Calu3 (cell line): ENCODE data around the gene NUP37. TPM values are rescaled to one million over a fixed set of nuclear protein-coding genes. Genes with fewer than 3 reads are reported as not detected.

ENCODE experiments used
- BruUV-seq: library from RNA; stranded (reverse); fragments of 400-500 nt; replicated peaks from 2 replicates; lab custom pipeline; 2021; lab: Mats Ljungman, UMichigan
- CTCF ChIA-PET: fragments of 300-600 bp; sonication (Branson Sonifier 250); formaldehyde crosslinking; loops from one replicate; lab custom pipeline; 2022; ENCODE audit warnings: antibody characterized with exemption; lab: Charles Lee
- DNase-seq: peaks from one replicate; pipeline ENCODE4 v3.0.0; 2022
- H3K27ac Mint-ChIP-seq: one replicate; pipeline ENCODE4 v1.8.0; 2022; ENCODE audit warnings: mixed read lengths; ENCODE audit not compliant: unreplicated experiment
- H3K27me3 Mint-ChIP-seq: one replicate; pipeline ENCODE4 v1.8.0; 2022; ENCODE audit warnings: mixed read lengths; ENCODE audit not compliant: unreplicated experiment
- H3K36me3 Mint-ChIP-seq: one replicate; pipeline ENCODE4 v1.8.0; 2022; ENCODE audit warnings: mild to moderate bottlenecking, moderate library complexity, mixed read lengths; ENCODE audit not compliant: insufficient read depth, unreplicated experiment
- H3K4me1 Mint-ChIP-seq: one replicate; pipeline ENCODE4 v1.8.0; 2022; ENCODE audit warnings: mild to moderate bottlenecking, low read depth, mixed read lengths; ENCODE audit not compliant: unreplicated experiment
- H3K4me3 Mint-ChIP-seq: one replicate; pipeline ENCODE4 v1.8.0; 2022; ENCODE audit warnings: mild to moderate bottlenecking, low read depth, moderate library complexity, mixed read lengths; ENCODE audit not compliant: unreplicated experiment
- H3K9me3 Mint-ChIP-seq: one replicate; pipeline ENCODE4 v1.8.0; 2022; ENCODE audit warnings: low read depth, mixed read lengths; ENCODE audit not compliant: unreplicated experiment
- CTCF ChIP-seq: fragments of 200-600 bp; IDR thresholded peaks from one replicate; pipeline ENCODE4 v1.8.0; 2022; ENCODE audit warnings: antibody characterized with exemption; ENCODE audit not compliant: unreplicated experiment
- intact Hi-C: fragments of 100-400 bp; cut with micrococcal nuclease; formaldehyde crosslinking; loops from one replicate; pipeline ENCODE4 v1.10.0; 2022; ENCODE audit not compliant: unreplicated experiment
- total RNA-seq: library from RNA; stranded (reverse); gene quantifications from 2 replicates; pipeline ENCODE4 v1.2.3, GENCODE V29; 2022

The NUP37 gene
- total RNA-seq, 1 experiment from 2014 or later, result 72.1 TPM

GRCh38 chr12:102063069-102063468 lies 56.8 kb downstream of the NUP37 start:
- intact Hi-C loops, result loop anchor here (10.0 kb wide), 1 partner anchor 288 kb away; no protein-coding TSS in a partner anchor
- no TSS peak for BruUV-seq
- DNase-seq, result peak; percentile 36
- H3K27ac Mint-ChIP-seq, result peak overlapping the region; percentile 71
- CTCF ChIA-PET, result no interaction called here
- peaks cover 22% of the 10 kb centered on the region for H3K36me3 Mint-ChIP-seq
- no peaks in the 10 kb centered on the region for H3K9me3 Mint-ChIP-seq
- H3K27me3 Mint-ChIP-seq, result no peaks in the 10 kb centered on the region
- peaks cover 8% of the 10 kb centered on the region for H3K4me1 Mint-ChIP-seq
- TF ChIP-seq CTCF, result no peak
- H3K4me3 Mint-ChIP-seq, result peak overlapping the region; percentile 59

- CTCF ChIA-PET, result interaction anchor here (0.9 to 1.3 kb wide), 3 partner anchors 13 to 232 kb away, joined by 3 to 6 read pairs (median 3); partner anchors contain the start of gene GNPTAB
- no peaks in the 10 kb centered on the region for H3K27me3 Mint-ChIP-seq
- no peaks in the 10 kb centered on the region for H3K9me3 Mint-ChIP-seq
- H3K36me3 Mint-ChIP-seq, result peaks cover 22% of the 10 kb centered on the region
- no peak for TF ChIP-seq CTCF
- H3K4me3 Mint-ChIP-seq, result peak overlapping the region; percentile 90
- no TSS peak for BruUV-seq
- no peak for DNase-seq
- intact Hi-C loops, result loop anchor here (10.0 kb wide), 1 partner anchor 288 kb away; no protein-coding TSS in a partner anchor
- H3K4me1 Mint-ChIP-seq, result peaks cover 8% of the 10 kb centered on the region
- peak overlapping the region; percentile 71 for H3K27ac Mint-ChIP-seq
These were observed 57.5 kb downstream of the NUP37 start for GRCh38 chr12:102062419-102062806.

- intact Hi-C loops, result loop anchor here (1.0 to 10.0 kb wide), 2 partner anchors 121 to 287 kb away; no protein-coding TSS in a partner anchor
- H3K9me3 Mint-ChIP-seq, result no peaks in the 10 kb centered on the region
- TF ChIP-seq CTCF, result no peak
- CTCF ChIA-PET, result interaction anchor here (0.7 to 1.3 kb wide), 4 partner anchors 13 to 231 kb away, joined by 3 to 6 read pairs (median 3); partner anchors contain the start of gene GNPTAB
- peak within 1 kb of the TSS; percentile 90 for H3K4me3 Mint-ChIP-seq
- peaks cover 8% of the 10 kb centered on the region for H3K4me1 Mint-ChIP-seq
- H3K27ac Mint-ChIP-seq, result peak within 1 kb of the TSS; percentile 71
- TSS peak; percentile 52 for BruUV-seq
- peaks cover 22% of the 10 kb centered on the region for H3K36me3 Mint-ChIP-seq
- H3K27me3 Mint-ChIP-seq, result no peaks in the 10 kb centered on the region
- peak; percentile 95 for DNase-seq
These were observed 58.1 kb downstream of the NUP37 start, which contains the start of gene WASHC3 for GRCh38 chr12:102061560-102062418. Gene WASHC3 (minus strand): TSS chr12:102061991. CDS start chr12:102061962, 29 bp downstream.

- H3K9me3 Mint-ChIP-seq, result no peaks in the 10 kb centered on the region
- intact Hi-C loops, result loop anchor here (1.0 to 10.0 kb wide), 2 partner anchors 121 to 286 kb away; no protein-coding TSS in a partner anchor
- H3K4me1 Mint-ChIP-seq, result peaks cover 8% of the 10 kb centered on the region
- H3K4me3 Mint-ChIP-seq, result peak overlapping the region; percentile 90
- no peaks in the 10 kb centered on the region for H3K27me3 Mint-ChIP-seq
- H3K27ac Mint-ChIP-seq, result peak overlapping the region; percentile 71
- peaks cover 22% of the 10 kb centered on the region for H3K36me3 Mint-ChIP-seq
- CTCF ChIA-PET, result interaction anchor here (1.3 kb wide), 1 partner anchor 230 kb away, joined by 6 read pairs; the partner anchor contains the start of gene GNPTAB
- DNase-seq, result no peak
- BruUV-seq, result no TSS peak
- no peak for TF ChIP-seq CTCF
These were observed 58.8 kb downstream of the NUP37 start for GRCh38 chr12:102061096-102061559.
